ENCODE measurements around the gene NHSL2.

The NHSL2 gene

DNA sequence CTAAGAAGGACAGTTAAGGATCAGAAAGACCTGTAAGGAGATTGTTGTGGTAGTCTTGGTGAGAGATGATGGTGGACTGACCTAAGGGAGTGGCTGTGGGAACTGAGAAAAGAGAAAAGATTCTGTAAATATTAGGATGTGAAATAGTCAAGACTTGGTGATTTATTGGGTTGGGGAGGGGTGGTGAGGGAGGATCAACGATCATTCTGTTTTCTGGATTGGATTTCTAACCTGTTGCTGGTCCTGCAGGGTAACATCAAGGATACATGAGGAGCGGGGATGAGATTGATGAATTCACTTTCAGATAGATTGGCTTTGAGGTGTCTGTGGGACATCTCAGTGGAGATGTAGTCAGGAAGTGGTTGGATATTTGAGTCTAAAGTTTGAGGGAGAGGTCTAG is 272.3 kb downstream of the NHSL2 start:
- no peak for ATAC-seq

DNA sequence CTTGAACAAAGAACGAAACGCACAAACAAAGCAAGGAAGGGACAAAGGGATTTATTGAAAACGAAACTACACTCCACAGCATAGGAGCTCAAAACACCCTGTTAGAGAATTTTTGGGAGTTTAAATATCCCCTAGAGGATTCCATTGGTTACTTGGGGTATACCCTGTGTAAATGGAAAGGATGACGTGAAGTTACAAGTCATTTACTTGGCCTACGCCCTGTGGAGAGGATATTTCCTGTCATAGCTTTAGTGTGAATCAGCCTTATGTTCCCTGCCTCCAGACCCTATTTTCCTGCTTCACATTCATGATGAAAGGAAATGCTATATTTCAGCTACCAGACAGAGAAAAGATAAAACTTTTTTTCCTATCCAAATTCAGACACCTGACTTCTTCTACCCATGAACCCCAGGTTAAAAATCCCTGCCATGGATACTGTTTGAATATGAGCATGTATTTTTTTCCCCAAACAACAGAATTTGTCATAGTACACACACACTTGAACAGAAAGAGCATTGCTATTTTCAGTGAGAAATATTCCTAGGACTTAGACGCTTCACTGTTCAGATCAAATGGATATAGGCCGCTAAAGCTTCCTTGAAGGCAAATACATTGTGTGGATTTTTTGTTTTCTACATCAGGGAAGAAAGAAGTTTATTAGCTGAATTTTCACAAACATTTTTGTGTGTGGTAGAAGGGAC is 291.3 kb downstream of the NHSL2 start:
- Mint-ChIP-seq H3K27ac (no peak overlapping the region), H3K4me1 (no peaks in the 10 kb centered on the region), H3K9me3 (no peaks in the 10 kb centered on the region), H3K36me3 (ENCODE audit: low read depth) (peaks cover 9% of the 10 kb centered on the region), H3K27me3 (no peaks in the 10 kb centered on the region), H3K4me3 (no peak overlapping the region)
- no peak for DNase-seq
- no peak for ATAC-seq

More for the DNA sequence above, 272.3 kb downstream of the NHSL2 start:
- Mint-ChIP-seq H3K4me1 (peaks cover 15% of the 10 kb centered on the region), H3K36me3 (ENCODE audit: low read depth) (peaks cover 1% of the 10 kb centered on the region), H3K27me3 (no peaks in the 10 kb centered on the region), H3K4me3 (no peak overlapping the region), H3K27ac (no peak overlapping the region), H3K9me3 (no peaks in the 10 kb centered on the region)
- DNase-seq, result no peak
